Measurements from ENCODE around the gene DDX6. TPM values are rescaled to one million over a fixed set of nuclear protein-coding genes. Genes with fewer than 3 reads are reported as not detected.
A peak's percentile ranks its signal among the peaks of the same experiment; 100 is the strongest.
"Not testable (repeated sequence)": the region's sequence is repeated elsewhere in the genome, so short reads cannot be mapped to it uniquely, and the experiment has no call there.

The DDX6 gene
- total RNA-seq, 2 donors from 2014 or later, result 109 to 115 TPM

- no peak for DNase-seq
- ATAC-seq, result no peak
- intact Hi-C loops (cut with DNase I), result no loop called here
Measured at GRCh38 chr11:118797510-118797909, 6.5 kb upstream of the DDX6 start.

GRCh38 chr11:118792570-118793124 lies 1.7 kb upstream of the DDX6 start:
- intact Hi-C loops (cut with DNase I), result loop anchor here in 1 of 2 donors (5.0 kb wide), 2 partner anchors 80 to 135 kb away; partner anchors contain the start of gene BCL9L
- DNase-seq, result peak; percentile 75
- peak; percentile 52 to 70 for ATAC-seq

GRCh38 chr11:118791961-118792569 lies 1.1 kb upstream of the DDX6 start:
- no peak for DNase-seq
- intact Hi-C loops (cut with DNase I), result loop anchor here in 1 of 2 donors (5.0 kb wide), 2 partner anchors 80 to 135 kb away; partner anchors contain the start of gene BCL9L
- ATAC-seq, result peak; percentile 2 to 4

GRCh38 chr11:118790357-118791110 lies 430 bp downstream of the DDX6 start:
- intact Hi-C loops (cut with DNase I), result loop anchor here in 1 of 2 donors (5.0 kb wide), 2 partner anchors 82 to 137 kb away; partner anchors contain the start of gene BCL9L
- peak; percentile 49 to 56 for ATAC-seq
- peak; percentile 65 for DNase-seq

- intact Hi-C loops (cut with DNase I), result loop anchor here in 1 of 2 donors (5.0 kb wide), 2 partner anchors 83 to 138 kb away; partner anchors contain the start of gene BCL9L
- no peak for ATAC-seq
- no peak for DNase-seq
Measured at GRCh38 chr11:118789501-118790356, 1.2 kb downstream of the DDX6 start.

GRCh38 chr11:118786657-118787056 lies 4.3 kb downstream of the DDX6 start:
- DNase-seq, result no peak
- ATAC-seq, result no peak
- intact Hi-C loops (cut with DNase I), result no loop called here

- intact Hi-C loops (cut with DNase I), result no loop called here
- DNase-seq (no peak), ATAC-seq (no peak)
Measured at GRCh38 chr11:118785362-118785761, 5.6 kb downstream of the DDX6 start.

- ATAC-seq, result peak; percentile 27 to 58
- no peak for DNase-seq
- intact Hi-C loops (cut with DNase I), result no loop called here
Measured at GRCh38 chr11:118783724-118784495, 7.1 kb downstream of the DDX6 start.

- ATAC-seq; DNase-seq; intact Hi-C loops (cut with DNase I): not testable (repeated sequence)
Measured at GRCh38 chr11:118783324-118783723, 7.6 kb downstream of the DDX6 start.

- no peak for DNase-seq
- intact Hi-C loops (cut with DNase I), result no loop called here
- ATAC-seq, result no peak
Measured at GRCh38 chr11:118778898-118779297, 12.1 kb downstream of the DDX6 start.

- no peak for DNase-seq
- intact Hi-C loops (cut with DNase I), result no loop called here
- ATAC-seq, result no peak
Measured at GRCh38 chr11:118774032-118774431, 16.9 kb downstream of the DDX6 start.

- no peak for DNase-seq
- intact Hi-C loops (cut with DNase I), result no loop called here
- no peak for ATAC-seq
Measured at GRCh38 chr11:118771547-118772288, 19.2 kb downstream of the DDX6 start.

GRCh38 chr11:118768690-118769089 lies 22.3 kb downstream of the DDX6 start:
- no peak for ATAC-seq
- intact Hi-C loops (cut with DNase I), result no loop called here
- no peak for DNase-seq

- intact Hi-C loops (cut with DNase I), result no loop called here
- no peak for ATAC-seq
- no peak for DNase-seq
Measured at GRCh38 chr11:118766035-118766434, 24.9 kb downstream of the DDX6 start.

GRCh38 chr11:118765095-118765691 lies 25.8 kb downstream of the DDX6 start:
- DNase-seq; ATAC-seq; intact Hi-C loops (cut with DNase I): not testable (repeated sequence)

- no peak for DNase-seq
- intact Hi-C loops (cut with DNase I), result no loop called here
- ATAC-seq, result no peak
Measured at GRCh38 chr11:118763041-118763440, 27.9 kb downstream of the DDX6 start.

GRCh38 chr11:118761981-118762380 lies 29.0 kb downstream of the DDX6 start:
- intact Hi-C loops (cut with DNase I); ATAC-seq; DNase-seq: not testable (repeated sequence)

All from left cardiac atrium (tissue), 4 donors.